Kidney (tissue), 14 donors: ENCODE results near the gene ZBTB16. TPM values are rescaled to one million over a fixed set of nuclear protein-coding genes. Genes with fewer than 3 reads are reported as not detected.

Experiments
- DNase-seq, 5 donors: peaks; one replicate each; pipeline ENCODE4 v3.0.0-alpha.2; 2013 to 2020
- FAIRE-seq: peaks from 2 replicates; lab custom pipeline; 2012; peaks lifted over from hg19 to GRCh38; lab: Jason Lieb, UNC
- H3K27ac ChIP-seq, 2 donors: one replicate each; pipeline ENCODE4 v1.7.0; 2013; ENCODE audit warnings: low read depth in 2 of 2, low read length in 2 of 2, inconsistent platforms in 1 of 2
- H3K27me3 ChIP-seq: one replicate; pipeline ENCODE4 v1.7.1; 2013; ENCODE audit warnings: low read length, inconsistent platforms; ENCODE audit not compliant: control insufficient read depth, insufficient read depth
- H3K36me3 ChIP-seq, 3 donors: one replicate each; pipeline versions ENCODE4 v1.7.0 to v1.7.1; 2013; ENCODE audit warnings: low read length in 3 of 3, control low read depth in 1 of 3, inconsistent platforms in 1 of 3; ENCODE audit not compliant: insufficient read depth in 3 of 3, control insufficient read depth in 2 of 3
- H3K4me1 ChIP-seq, 3 donors: one replicate each; pipeline versions ENCODE4 v1.7.0 to v1.7.1; 2013; ENCODE audit warnings: low read length in 3 of 3, inconsistent platforms in 1 of 3, low read depth in 1 of 3; ENCODE audit not compliant: control insufficient read depth in 2 of 3, insufficient read depth in 2 of 3
- H3K4me3 ChIP-seq, 3 donors: one replicate each; pipeline versions ENCODE4 v1.7.0 to v1.8.1; 2013; ENCODE audit warnings: low read length in 3 of 3, control low read depth in 1 of 3, inconsistent platforms in 1 of 3
- H3K9ac ChIP-seq, 3 donors: one replicate each; pipeline versions ENCODE4 v1.7.0 to v1.7.1; 2013; ENCODE audit warnings: low read length in 3 of 3, control low read depth in 1 of 3, inconsistent platforms in 1 of 3
- H3K9me3 ChIP-seq, 3 donors: one replicate each; pipeline versions ENCODE4 v1.7.0 to v1.7.1; 2013; ENCODE audit warnings: low read length in 3 of 3, control low read depth in 1 of 3, inconsistent platforms in 1 of 3; ENCODE audit not compliant: control insufficient read depth in 2 of 3, insufficient read depth in 1 of 3
- intact Hi-C: fragments of 100-400 bp; cut with DNase I; formaldehyde crosslinking; loops from one replicate; pipeline ENCODE4 v1.11.1; 2022
- polyA plus RNA-seq: library from polyadenylated mRNA; stranded (reverse); fragments of 350-450 nt; fragmentation: Illumina TruSeq; extraction: RNeasy Lipid Tissue Mini Kit (QIAGEN cat#74804); gene quantifications from one replicate; pipeline ENCODE4 v1.2.3, GENCODE V29; 2014; ENCODE audit warnings: low read depth, low replicate concordance; ENCODE audit not compliant: insufficient read depth
- total RNA-seq: library from RNA; stranded (reverse); fragmentation: NEBNext Ultra II Directional; extraction: Animal tissue kit (Norgen Biotek cat#: 25700); gene quantifications from one replicate; pipeline ENCODE4 v1.2.1, GENCODE V29; 2021
- TF ChIP-seq, protein P1 (sequence below): IDR thresholded peaks from 3 replicates; pipeline ENCODE4 v1.5.1; 2012; ENCODE audit warnings: mild to moderate bottlenecking, moderate library complexity, borderline replicate concordance; ENCODE audit not compliant: insufficient read depth; ENCODE audit errors: extremely low read depth
- donor health status: control.
- donor health status: control.
- donor health status: control.
- donor health status: control.
- donor health status: control.
- donor health status: DM: yes; HTN: yes; CAD: no.
- donor health status: Normal renal cell carcinoma (clear cell type).

ZBTB16 gene
- total and polyA plus RNA-seq, 2 donors from 2014 or later, result 2.5 to 126 TPM

DNA sequence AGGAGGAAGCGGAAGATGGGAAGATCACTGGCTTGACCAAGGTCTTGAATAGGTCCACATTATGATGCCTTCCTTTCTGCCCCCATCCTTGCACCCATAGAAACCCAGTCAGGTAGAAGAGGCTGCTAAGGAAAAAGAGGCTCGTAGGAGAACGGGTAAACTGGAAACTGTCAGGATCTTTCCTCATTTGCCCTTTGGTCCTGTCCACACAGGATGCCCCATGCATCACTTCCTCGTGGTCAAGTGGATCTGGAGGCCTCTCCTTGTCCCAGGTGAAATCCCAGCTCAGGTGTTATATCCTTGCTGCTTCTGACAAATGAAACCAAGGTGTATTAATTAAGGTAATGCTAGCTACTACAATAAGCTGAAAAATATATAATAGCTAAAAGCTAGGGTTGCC is 8.0 kb upstream of the ZBTB16 start:
- Histone ChIP-seq H3K27ac (no peak overlapping the region), H3K4me1 (peaks cover 0 to 8% (median 0%) of the 10 kb centered on the region in 3 donors), H3K4me3 (no peak overlapping the region), H3K9ac (no peak overlapping the region), H3K36me3 (no peaks in the 10 kb centered on the region), H3K27me3 (peaks cover 2% of the 10 kb centered on the region), H3K9me3 (no peaks in the 10 kb centered on the region)
- no peak for DNase-seq
- TF ChIP-seq, protein P1, sequence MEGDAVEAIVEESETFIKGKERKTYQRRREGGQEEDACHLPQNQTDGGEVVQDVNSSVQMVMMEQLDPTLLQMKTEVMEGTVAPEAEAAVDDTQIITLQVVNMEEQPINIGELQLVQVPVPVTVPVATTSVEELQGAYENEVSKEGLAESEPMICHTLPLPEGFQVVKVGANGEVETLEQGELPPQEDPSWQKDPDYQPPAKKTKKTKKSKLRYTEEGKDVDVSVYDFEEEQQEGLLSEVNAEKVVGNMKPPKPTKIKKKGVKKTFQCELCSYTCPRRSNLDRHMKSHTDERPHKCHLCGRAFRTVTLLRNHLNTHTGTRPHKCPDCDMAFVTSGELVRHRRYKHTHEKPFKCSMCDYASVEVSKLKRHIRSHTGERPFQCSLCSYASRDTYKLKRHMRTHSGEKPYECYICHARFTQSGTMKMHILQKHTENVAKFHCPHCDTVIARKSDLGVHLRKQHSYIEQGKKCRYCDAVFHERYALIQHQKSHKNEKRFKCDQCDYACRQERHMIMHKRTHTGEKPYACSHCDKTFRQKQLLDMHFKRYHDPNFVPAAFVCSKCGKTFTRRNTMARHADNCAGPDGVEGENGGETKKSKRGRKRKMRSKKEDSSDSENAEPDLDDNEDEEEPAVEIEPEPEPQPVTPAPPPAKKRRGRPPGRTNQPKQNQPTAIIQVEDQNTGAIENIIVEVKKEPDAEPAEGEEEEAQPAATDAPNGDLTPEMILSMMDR, result no peak
- FAIRE-seq, result no peak
- intact Hi-C loops, result no loop called here

DNA sequence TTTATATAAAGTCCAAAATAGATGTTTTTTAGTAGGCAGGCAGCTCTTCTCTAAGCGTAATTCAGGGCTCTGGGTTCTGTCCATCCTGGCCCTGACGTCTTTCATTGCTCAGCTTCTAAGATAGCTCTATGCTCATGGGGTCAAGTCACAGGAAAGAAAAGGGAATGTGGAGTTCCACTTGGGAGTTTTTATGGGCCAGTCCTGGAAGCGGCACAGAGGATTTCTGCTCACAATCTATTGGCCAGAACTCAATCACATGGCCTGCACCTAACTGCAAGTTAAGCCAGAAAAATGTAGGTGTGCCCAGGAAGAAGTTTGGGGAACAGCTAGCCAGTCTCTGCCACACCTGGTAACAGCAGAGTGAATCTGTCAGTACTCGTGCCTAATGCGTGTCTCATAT is 7.4 kb upstream of the ZBTB16 start:
- Histone ChIP-seq H3K9ac (no peak overlapping the region), H3K9me3 (no peaks in the 10 kb centered on the region), H3K36me3 (no peaks in the 10 kb centered on the region), H3K4me3 (no peak overlapping the region), H3K4me1 (peaks cover 0 to 8% (median 0%) of the 10 kb centered on the region in 3 donors), H3K27ac (no peak overlapping the region), H3K27me3 (peaks cover 2% of the 10 kb centered on the region)
- no peak for DNase-seq
- no peak for FAIRE-seq
- TF ChIP-seq, protein P1, result no peak
- intact Hi-C loops, result no loop called here

DNA sequence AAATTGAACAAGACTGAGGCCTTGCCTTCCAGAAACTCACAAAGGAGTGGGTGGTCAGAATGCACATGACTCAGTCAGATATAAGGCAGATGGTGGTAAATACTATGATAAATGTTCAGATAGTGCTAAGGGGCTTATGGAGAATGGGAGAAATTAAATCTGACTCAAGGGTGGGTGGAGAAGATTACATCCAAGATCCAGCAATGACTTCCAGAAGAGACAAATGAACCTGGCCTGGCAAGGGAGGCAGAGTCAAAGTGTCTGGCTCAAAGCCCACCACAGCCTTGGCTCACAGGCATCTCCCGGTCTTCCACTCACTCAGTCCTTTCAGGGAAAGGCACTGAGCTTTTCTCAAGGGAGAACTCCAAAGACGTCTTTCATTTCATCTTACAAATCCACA is 6.1 kb upstream of the ZBTB16 start:
- Histone ChIP-seq H3K4me3 (no peak overlapping the region), H3K27me3 (peaks cover 10% of the 10 kb centered on the region), H3K9ac (no peak overlapping the region), H3K4me1 (peaks cover 0 to 8% (median 2%) of the 10 kb centered on the region in 3 donors), H3K27ac (no peak overlapping the region), H3K36me3 (no peaks in the 10 kb centered on the region), H3K9me3 (no peaks in the 10 kb centered on the region)
- DNase-seq (no peak), FAIRE-seq (no peak)
- TF ChIP-seq, protein P1, result no peak
- intact Hi-C loops, result no loop called here

DNA sequence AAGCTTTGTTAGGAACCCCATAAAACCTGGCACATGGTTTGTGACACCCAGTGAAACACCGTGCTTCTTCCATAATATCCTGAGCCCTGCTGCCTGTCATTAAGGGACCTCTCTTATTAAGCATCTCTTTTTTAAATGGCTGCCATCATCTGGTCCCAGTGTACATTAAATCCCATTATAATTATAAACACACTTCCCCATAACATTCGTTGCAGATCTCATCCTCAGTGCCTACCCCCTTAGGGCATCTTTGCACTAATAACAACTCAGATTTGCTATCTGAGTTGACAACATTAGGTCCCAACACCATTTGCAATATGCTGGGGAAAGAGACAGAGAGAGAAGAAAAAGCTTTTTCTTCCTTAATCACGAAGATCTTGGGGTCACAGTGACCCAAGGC is 4.7 kb upstream of the ZBTB16 start:
- no peak overlapping the region for H3K4me3 ChIP-seq
- H3K27me3 ChIP-seq, result peaks cover 10% of the 10 kb centered on the region
- no peaks in the 10 kb centered on the region for H3K36me3 ChIP-seq
- no peaks in the 10 kb centered on the region for H3K9me3 ChIP-seq
- no peak overlapping the region for H3K27ac ChIP-seq
- intact Hi-C loops, result no loop called here
- H3K9ac ChIP-seq, result no peak overlapping the region
- FAIRE-seq (no peak), DNase-seq (no peak)
- TF ChIP-seq, protein P1, result no peak
- H3K4me1 ChIP-seq, result peaks cover 0 to 2% (median 0%) of the 10 kb centered on the region in 3 donors
